Measurements from ENCODE around the gene SCGB1A1. TPM values are rescaled to one million over a fixed set of nuclear protein-coding genes. Genes with fewer than 3 reads are reported as not detected.

The SCGB1A1 gene
- total RNA-seq, 1 experiment from 2014 or later = not detected

DNA sequence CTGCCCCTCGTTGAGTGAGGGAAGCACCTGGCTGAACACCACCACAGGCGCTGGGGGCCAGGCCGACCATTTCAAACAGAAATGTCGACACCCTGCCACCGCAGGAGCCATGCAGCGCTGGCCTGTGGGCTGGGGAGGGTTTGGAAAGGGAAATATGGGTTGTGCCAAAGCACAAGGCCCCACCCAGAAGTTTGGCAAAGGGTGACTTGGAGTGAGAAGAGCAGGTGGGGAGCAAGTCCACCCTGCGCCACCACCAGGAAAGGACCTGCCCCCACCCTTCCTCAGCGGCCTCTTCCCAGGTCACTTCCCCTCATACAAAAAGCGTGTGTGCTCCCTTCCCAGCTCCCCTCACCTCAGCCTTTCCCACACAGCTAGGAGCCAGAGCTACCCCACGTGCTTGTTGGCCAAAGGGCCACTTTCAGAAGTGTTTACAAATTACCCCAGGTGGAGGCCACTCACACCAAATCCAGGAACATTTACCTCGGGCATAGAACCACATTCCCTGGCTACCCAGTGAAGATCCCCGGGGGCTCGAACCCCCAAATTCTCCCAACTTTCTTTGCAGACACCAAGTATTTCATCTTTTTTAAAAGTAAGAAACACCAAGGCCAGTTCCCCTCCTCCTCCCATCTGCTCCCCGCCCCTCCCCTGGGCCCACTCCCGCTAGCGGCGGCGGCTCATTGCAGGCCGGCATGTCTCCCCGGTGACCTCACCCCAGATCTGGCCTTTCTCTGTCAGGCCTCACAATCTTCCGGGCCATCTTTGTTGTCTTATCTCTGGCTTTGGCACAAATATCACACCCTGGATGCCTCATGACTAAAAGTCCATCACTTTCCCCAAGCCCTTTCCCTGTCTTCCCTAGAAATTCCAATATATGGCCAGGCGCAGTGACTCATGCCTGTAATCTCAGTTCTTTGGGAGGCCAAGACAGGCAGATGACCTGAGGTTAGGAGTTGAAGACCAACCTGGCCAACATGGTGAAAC is 20.5 kb upstream of the SCGB1A1 start:
- peak; percentile 96 for DNase-seq (ENCODE audit: low spot score)

DNA sequence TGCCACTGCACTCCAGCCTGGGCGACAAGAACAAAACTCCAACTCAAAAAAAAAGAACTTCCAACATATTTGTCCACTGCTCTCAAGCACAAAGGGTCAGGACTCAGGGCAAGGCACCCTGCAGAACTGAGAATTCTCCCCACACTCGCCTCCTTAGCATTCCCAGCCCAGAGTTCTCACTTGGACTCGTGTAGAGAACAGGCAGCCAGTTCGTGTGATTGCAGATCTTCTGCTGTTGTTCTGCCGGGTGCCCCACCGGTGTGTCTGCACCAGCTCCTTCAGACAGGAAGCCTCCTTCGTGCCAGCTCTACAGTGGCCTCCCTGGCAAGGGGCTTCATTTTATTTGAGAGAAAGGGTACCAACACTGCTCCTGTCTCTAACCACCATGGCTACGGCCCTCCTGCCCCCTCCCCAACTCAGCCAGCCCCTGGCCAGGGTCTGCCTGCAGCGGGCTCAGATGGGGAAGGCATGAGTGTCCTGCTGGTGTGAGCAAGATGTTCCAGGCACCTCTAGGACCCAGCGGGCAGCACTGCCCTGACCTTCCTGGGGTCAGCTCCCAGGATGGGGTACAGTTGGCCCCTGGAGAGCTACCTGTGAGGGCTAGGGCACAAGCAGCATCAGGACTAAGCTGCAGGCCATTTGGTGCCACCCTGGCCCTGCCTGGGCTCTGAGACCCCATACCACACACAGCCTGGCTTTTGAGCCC is 19.5 kb upstream of the SCGB1A1 start:
- DNase-seq (ENCODE audit: low spot score) = peak; percentile 31

DNA sequence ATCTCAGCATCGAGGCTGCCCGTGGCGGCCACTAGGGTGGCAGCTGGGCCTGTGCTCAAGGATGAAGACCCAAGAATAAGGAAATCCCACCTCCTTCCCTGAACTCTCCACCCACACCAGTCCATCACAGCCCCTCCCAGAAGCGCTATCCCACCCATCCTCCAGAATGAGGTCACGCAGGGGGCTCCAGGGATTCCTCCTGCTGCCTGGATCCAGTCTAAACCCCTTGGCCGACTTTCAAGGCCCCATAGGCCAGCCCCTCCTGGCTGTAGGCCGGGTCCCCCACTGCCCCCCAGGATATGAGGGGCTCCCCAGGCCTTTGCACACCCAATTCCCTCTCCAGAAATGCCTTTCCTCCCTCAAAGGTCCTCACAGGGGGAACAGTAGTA is 19.0 kb upstream of the SCGB1A1 start:
- no peak for DNase-seq (ENCODE audit: low spot score)

DNA sequence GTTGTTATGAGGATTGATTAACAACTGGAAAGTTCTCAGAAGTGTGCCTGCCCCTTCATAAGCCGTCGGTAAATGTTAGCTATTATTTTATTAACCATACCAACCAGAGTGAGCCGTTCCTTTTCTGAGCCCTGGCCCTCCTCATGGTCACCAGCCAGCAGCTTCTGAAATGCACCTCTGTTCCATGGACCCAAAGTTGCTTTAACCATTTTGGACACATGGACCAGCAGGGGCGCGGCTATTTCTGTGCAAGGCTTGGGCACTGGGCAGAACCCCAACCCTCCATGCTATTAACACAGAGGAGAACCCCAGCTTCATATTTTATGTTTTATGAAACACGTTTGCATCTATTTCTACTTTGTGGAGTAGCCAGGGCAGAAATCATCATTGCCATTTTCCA is 18.6 kb upstream of the SCGB1A1 start:
- DNase-seq (ENCODE audit: low spot score) = no peak

DNA sequence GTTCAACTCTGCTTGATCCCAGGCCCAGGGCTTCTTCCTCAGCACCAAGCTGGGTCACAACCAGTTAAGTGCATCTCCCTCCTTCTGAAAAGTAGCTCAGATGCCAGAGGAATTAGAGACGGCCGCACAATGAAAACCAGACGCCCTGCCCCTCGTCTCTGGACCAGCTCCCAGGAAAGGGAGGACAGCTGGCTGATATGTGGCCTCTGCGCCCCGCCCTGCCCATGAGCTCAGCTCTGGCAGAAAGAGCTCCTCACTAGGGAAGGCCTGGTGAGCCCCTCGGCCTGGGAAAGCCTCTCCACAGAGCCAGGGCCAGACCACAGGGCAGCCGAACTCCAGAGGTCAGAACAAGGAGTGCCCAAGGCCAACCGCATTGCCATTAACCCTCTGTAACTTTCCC is 18.1 kb upstream of the SCGB1A1 start:
- DNase-seq (ENCODE audit: low spot score) = peak; percentile 95

DNA sequence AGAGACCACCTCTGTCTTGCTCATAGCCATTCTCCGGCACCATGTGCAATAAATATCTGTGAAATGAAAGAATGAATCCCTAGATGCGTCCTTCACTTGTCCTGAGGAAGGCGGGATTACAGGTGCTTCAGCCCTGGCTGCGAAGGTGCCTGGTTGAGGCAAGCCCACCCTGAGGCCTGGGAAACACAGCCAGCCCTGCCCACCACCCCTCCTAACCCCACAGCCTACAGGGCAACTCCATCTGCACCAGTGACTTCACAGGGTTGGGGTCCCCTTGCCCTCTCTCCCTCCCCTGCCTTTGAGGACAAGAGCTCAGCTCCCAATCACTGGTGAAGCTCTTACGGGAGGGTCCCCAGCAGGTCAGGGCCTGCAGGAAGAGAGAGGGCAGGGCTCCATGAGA is 17.5 kb upstream of the SCGB1A1 start:
- DNase-seq (ENCODE audit: low spot score) = no peak

DNA sequence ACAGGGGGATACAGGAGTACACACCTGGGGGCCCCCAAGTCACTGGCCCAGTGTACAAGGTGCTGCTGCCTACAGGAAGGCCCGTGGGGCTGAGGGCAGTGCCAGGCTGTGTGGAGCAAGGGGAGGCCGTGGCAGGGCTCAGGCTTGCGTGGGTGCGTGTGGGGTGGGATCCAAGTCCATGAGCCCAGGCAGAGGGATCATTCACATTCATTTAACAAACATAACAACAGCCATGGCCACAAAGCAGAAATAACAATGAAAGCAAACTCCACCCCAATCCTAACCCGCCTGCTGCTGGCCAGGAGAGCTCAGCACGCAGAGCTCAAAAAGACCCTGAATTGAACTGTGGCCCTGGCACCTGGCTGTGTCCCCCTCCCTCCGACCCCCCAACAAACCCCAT is 17.0 kb upstream of the SCGB1A1 start:
- DNase-seq (ENCODE audit: low spot score) = no peak

DNA sequence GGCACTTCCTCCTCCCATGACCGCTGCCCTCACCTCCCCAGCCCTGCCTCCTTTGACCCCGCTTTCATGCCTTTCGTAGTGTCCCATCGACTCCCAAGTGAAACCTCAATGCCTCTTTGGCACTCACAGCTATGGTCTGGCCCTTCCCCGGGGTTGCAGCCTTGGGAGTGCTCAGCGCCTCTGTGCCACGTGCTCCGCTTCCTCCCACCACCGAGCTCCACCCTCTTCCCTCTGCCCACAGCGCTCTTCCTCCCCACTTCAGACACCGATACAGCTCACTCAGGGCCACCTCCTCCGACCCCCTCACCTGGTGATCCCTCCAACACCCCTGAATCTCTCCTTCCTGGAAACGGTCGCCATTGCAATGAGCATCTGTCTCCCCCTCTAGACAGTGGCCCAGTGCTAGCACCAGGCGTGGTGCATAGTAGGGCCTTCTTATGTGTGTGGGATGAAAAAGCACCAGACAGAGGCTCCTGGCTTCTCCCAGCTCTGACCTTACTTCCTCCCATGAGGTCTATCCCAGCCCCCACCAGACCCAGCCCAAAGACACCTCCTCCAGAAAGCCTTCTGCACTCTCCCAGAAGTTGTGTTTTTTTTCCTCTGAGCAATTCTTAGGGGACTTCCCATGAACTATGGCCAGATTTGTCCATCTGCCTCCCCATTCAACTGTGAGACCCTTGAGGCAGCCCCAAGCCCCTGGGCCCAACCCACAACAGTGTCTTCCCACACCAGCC is 16.4 kb upstream of the SCGB1A1 start:
- no peak for DNase-seq (ENCODE audit: low spot score)

DNA sequence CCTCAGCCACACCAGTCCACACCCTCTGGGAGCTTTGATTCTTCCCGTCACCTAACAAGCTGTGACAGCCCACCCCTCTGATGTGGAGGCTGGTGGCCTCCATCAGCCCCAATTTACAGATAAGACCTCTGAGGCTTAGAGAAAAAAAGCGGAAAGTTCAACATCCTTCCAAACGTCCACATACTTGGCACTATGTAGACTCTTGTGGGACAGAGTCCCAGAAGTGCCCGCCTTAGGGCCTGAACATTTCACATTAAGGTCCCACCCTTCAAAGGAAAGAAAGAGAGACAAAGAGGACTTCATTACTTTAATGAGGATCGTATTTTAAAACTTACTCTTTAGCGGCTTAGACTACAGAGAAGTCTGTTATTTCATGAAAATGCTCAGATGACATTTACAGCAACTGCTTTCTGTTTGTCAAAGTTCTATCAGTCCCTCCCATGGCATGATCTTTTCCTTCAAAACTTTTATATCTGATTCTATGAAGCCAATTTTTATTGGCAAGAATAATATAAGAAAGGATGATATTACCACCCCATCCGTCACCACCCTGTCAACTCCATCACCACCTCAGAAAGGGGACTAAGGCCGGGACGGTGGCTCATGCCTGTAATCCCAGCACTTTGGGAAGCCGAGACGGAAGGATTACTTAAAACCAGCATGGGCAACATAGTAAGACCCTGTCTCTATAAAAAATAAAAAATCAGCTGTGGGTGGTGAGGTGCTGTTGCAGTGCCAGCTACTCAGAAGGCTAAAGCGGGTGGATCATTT is 15.7 kb upstream of the SCGB1A1 start:
- DNase-seq (ENCODE audit: low spot score) = no peak

DNA sequence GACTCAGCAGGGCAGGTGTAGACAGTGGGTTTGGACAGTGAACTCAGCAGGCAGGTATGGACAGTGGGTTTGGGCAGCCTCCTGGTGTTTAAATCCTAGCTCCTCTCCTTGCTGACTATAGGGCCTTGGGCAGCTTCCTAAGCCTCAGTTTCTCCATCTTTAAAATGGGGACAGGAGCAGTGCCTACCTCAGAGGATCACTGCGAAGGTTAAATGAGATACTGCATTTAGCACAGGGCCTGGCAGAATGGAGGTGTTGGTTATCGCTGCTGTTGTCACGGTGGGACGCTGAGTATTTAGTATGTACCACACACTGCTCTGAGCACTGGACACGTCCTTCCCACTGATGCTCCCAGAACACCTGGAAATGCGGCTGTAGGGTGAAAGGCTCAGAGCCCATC is 14.4 kb upstream of the SCGB1A1 start:
- no peak for DNase-seq (ENCODE audit: low spot score)

DNA sequence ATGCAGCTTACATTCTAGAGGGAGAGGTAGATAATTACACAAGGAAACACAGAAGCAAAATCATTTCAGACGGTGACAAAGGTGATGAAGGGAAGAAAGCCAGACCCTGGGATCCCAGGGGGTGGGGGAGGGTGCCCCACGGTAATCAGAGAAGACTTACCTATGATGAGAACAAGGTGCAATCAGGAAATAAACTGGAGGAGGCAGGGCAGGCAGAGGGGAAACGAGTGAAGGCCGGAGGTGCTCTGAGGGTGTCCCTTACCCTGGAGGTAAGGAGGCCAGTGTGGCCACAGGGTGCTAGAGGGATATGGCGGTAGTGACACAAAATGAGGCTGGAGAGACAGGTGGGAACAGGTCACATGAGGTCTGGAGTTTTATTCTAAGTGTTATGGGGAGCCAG is 13.9 kb upstream of the SCGB1A1 start:
- DNase-seq (ENCODE audit: low spot score) = no peak

DNA sequence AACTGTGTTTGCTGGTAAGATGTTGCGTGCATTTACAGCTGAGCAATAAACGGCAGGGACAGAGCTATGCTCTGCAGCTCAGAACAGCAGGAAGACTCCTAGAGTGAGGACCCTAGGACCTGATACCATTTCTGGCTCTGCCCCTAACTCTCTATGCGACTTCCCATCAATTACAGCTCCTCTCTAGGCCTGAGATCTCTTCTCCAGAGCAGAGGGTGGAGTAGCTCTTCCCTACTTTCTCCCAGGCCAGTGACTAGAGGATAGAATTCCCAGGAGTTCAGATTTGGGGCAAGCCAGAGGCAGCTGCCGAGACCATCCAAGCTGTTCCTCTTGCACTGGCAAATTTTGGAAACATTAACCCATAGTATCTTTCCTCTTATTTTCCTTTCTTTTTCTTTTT is 12.8 kb upstream of the SCGB1A1 start:
- no peak for DNase-seq (ENCODE audit: low spot score)

DNA sequence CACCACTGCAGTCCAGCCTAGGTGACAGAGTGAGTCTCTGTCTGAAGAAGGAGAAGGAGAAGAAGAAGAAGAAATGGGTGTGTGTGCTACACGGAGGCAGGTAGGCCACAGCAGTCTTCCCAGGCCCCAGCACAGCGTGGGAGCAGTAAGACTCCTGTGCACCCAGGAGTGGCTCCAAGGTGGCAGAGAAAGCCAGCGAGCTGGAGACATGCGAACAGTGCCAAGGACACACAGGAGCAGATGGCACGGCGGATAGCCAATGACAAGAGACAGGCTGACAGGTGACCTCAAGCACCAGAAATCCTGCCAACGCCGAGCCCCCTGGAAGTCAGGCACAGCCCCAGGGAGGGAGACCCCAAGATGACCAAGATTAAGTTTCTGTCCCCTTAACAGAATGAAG is 9.0 kb upstream of the SCGB1A1 start:
- DNase-seq (ENCODE audit: low spot score) = no peak

DNA sequence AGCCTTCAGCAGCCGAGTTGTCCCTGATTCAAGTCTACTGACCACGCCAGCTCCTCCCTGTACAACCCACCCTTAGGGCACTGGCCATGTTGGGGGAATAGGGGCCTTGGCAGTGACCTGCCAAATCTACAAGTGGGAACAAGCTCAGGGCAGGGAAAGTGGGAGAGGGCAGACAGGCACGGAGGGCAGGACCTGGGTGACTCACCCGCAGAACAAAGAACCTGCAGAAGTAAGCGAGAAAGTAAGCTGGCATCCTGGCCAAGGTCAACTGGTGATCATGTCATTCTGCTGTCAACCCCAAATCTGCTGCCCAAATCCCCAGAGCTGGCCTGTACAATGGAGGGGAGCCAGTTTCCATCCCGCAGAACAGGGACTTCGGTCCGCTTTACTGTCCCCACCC is 7.9 kb upstream of the SCGB1A1 start:
- DNase-seq (ENCODE audit: low spot score) = no peak

DNA sequence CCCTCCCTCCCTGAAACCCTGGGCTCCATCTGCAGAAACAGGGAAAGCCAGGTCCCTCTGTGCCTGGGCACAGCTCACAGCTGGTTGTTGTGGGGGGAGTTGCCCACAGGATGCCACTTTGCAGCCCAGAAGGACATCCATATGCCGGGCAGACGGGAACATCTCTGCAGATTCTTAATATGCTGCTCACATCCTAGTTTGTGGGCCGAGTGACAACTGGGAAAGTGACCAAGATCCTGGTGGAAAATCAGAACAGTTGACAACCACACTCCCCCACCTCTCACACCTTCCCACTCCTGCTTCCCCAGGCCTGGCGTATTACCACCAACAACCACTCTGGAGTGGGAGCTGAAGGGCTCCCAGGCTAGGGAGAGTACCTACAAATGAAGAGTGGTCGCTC is 7.3 kb upstream of the SCGB1A1 start:
- DNase-seq (ENCODE audit: low spot score) = no peak

DNA sequence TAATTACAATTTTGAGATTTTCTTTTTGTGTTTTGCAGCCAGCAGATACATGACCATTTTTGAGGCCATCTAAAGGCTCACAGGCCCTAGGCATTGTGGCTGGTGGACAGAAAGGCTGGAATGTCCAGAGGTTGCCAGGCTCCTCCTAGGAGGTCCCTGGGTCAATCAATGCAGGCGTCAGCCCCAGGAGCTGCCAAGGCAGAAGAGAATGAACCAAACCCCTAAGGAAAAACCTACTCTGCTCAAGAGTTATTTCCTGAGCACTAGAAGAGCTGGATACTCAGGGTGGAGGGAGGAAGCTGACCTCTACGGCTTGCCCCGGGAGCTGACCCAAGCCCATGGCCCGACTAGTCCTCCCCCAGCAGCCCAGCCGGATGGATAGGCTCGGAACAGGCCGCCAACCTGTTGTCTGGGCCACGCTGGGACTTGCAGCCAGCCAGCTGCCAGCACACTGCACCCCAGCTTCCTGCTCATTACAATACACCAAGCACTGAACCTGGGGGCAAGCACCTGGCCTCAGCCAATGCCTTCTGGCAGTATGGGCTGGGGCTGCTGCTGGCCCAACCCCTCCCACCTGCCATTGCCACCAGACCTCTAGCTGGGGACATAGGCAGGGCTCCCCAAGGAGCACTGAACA is 5.7 kb upstream of the SCGB1A1 start:
- no peak for DNase-seq (ENCODE audit: low spot score)

DNA sequence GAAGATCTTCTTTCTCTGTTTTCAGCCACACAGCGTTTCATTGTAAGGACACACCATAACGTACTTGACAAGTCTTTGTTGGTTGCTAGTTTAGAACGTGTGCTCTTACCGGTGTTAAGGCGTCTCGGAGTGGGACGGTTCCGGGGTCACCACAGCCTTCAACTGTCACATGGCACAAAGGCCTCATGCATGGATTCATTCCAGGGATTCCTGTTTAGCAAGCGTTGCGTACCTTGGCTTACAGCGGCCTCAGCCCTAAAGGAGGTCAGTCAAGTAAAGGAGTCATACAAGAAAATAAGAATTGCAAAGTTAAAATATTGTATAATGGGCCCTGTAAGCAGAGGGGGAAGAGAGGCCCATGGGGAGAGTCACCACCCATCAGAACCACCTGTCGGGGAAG is 2.2 kb upstream of the SCGB1A1 start:
- DNase-seq (ENCODE audit: low spot score) = no peak

DNA sequence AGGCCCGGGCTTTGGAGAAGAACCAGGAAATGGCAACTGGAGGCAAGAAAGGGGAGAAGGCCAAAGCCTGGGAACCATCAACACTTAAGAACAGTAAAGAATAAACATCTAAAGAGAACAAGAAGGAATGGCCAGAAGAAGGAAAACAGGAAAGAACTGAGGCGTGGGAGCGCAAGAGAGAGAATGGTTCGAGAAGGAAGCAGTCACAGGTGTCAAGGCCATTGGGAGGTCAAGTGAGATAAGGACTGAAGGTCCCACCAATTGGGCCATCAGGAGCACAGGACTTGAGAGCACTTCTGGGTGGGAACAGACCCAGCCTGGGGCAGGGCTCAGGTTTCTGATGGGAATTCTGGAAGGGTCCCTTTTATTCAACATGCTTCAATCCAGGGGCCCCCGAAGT is 697 bp upstream of the SCGB1A1 start:
- no peak for DNase-seq (ENCODE audit: low spot score)

DNA sequence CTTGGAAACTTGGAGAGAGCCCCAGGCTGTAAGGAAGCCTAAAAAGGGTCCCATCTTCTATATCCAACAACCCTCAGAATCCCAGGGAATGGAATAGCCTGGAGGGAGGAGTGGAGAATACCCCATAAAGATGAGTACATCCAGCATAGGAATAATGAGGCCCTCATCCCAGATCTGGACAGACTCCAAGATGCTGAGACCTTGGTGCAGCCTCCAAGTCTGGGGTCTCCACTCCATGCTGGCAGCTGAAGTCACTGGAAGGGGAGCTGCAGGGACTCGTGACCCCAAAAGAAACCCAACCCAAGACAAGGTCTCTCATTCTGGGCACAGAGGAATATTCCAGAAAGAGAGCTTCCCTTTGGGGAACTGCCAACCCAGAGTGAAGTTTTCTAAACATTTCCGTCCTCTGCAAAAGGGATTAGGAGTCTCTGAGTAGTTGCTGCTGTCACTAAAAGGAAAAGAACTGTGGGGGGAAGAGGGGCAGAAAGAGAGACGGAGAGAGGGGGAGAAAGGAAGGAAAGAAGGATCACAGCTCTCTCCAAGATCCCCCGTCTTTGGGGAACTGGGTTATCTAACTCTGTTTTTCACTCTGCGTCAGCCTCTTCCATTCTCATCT is 589 bp downstream of the SCGB1A1 start:
- no peak for DNase-seq (ENCODE audit: low spot score)

DNA sequence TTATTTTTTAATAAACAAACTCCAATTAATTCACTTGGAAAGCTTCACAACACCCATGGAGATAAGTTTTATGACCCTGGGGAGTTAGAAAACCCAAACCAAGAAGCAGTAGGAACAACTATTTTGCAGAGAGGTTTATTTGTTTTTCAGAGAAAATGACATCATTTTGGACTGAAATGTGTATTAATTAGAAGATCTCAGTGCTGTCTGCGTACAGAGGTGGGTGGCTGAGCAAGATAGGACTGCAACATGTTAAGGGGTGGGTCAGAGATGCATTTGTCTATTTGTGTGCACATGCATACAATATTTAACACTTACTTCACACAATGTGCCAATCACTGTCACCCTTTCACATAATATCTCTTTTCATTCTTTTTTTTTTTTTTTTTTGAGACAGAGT is 1.1 kb downstream of the SCGB1A1 start:
- no peak for DNase-seq (ENCODE audit: low spot score)

DNA sequence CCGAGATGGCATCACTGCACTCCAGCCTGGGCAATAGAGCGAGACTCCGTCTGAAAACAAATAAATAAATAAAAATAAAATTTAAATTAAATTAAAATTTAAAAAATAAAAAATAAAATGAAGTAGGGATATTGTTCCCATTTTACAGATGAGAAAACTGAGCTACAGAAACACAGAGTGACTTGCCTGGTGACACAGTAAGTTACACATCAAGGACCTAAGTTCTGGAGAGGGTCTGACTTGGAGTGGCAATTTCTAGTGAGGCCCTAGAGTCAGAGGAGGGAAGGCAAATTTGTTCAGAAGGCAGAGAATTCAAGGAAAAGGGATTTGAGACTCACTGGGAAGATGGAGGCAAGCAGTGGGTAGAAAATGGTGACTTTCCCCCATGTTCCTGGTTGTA is 2.0 kb downstream of the SCGB1A1 start:
- no peak for DNase-seq (ENCODE audit: low spot score)

Data from A172 (cell line).